GM12878 (cell line): Measurements from ENCODE around the gene CDKL1. TPM values are rescaled to one million over a fixed set of nuclear protein-coding genes. Genes with fewer than 3 reads are reported as not detected.
A peak's percentile ranks its signal among the peaks of the same experiment; 100 is the strongest.

Experiments
- ATAC-seq: fragments of 200-7000 bp; cut with Tn5 transposase; 3 replicates; pipeline ENCODE4 v1.9.1; 2020; ENCODE audit warnings: mild to moderate bottlenecking, moderate library complexity
- BruUV-seq: library from RNA; stranded (reverse); fragments of 400-500 nt; replicated peaks from 2 replicates; lab custom pipeline; 2021; lab: Mats Ljungman, UMichigan
- CTCF ChIA-PET: fragments of 300-600 bp; sonication (Branson Sonifier 250); formaldehyde crosslinking; extraction: SDS; loops from one replicate; lab custom pipeline; 2021; ENCODE audit warnings: inconsistent platforms; lab: Yijun Ruan, JAX
- POLR2A ChIA-PET: fragments of 350-600 bp; formaldehyde crosslinking; extraction: SDS; loops from one replicate; lab custom pipeline; 2021; ENCODE audit warnings: inconsistent platforms; lab: Charles Lee
- RAD21 ChIA-PET: fragments of 300-600 bp; sonication (Branson Sonifier 250); formaldehyde crosslinking; loops from one replicate; lab custom pipeline; 2023; ENCODE audit warnings: antibody characterized with exemption; ENCODE audit not compliant: unreplicated experiment; lab: Charles Lee
- SMC1A ChIA-PET: fragments of 300-600 bp; sonication (Branson Sonifier 250); formaldehyde crosslinking; loops from one replicate; lab custom pipeline; 2023; ENCODE audit not compliant: unreplicated experiment, uncharacterized antibody; lab: Charles Lee
- DNase-seq: peaks from one replicate; pipeline ENCODE4 v3.0.0-alpha.2; 2011; ENCODE audit warnings: low read depth, low spot score
- FAIRE-seq: peaks from 3 replicates; lab custom pipeline; 2011; peaks lifted over from hg19 to GRCh38; lab: Jason Lieb, UNC
- H2AFZ ChIP-seq: 2 replicates; pipeline ENCODE4 v1.6.0; 2011; ENCODE audit warnings: low read depth, low read length, control low read depth; ENCODE audit not compliant: control insufficient read depth
- H3K27ac ChIP-seq: 2 replicates; pipeline ENCODE4 v1.5.1; 2011; ENCODE audit warnings: control low read depth; ENCODE audit not compliant: control insufficient read depth, insufficient read depth
- H3K27me3 ChIP-seq, 2 experiments: replicated peaks in 1 of 2; 2 replicates each; pipeline versions ENCODE4 v1.6.0 to v1.6.1; 2011; ENCODE audit warnings: low read length in 1 of 2; ENCODE audit not compliant: control insufficient read depth in 2 of 2, insufficient read depth in 2 of 2
- H3K36me3 ChIP-seq, 2 experiments: 2 replicates each; pipeline ENCODE4 v1.5.1; 2011; ENCODE audit warnings: low read length in 1 of 2; ENCODE audit not compliant: control insufficient read depth in 2 of 2, insufficient read depth in 2 of 2
- H3K4me1 ChIP-seq: 2 replicates; pipeline ENCODE4 v1.6.1; 2011; ENCODE audit warnings: mild to moderate bottlenecking, low read length, moderate library complexity, mixed read lengths; ENCODE audit not compliant: control insufficient read depth, insufficient read depth
- H3K4me2 ChIP-seq: 2 replicates; pipeline ENCODE4 v1.6.0; 2011; ENCODE audit warnings: control low read depth; ENCODE audit not compliant: control insufficient read depth, insufficient read depth
- H3K4me3 ChIP-seq: fragments of 200-600 bp; sonication (generic); 2 replicates; pipeline ENCODE4 v1.5.1; 2016
- H3K79me2 ChIP-seq: 2 replicates; pipeline ENCODE4 v1.6.0; 2011; ENCODE audit warnings: low read length; ENCODE audit not compliant: control insufficient read depth, insufficient read depth
- H3K9ac ChIP-seq: 2 replicates; pipeline ENCODE4 v1.8.0; 2011; ENCODE audit warnings: low read length, control low read depth, mixed read lengths; ENCODE audit not compliant: control insufficient read depth, insufficient read depth
- H3K9me3 ChIP-seq: replicated peaks from 3 replicates; pipeline ENCODE4 v1.5.1; 2011; ENCODE audit warnings: mild to moderate bottlenecking, low read length; ENCODE audit not compliant: control insufficient read depth, insufficient read depth
- H4K20me1 ChIP-seq: 2 replicates; pipeline ENCODE4 v1.6.0; 2011; ENCODE audit not compliant: control insufficient read depth, insufficient read depth
- BACH1 ChIP-seq: fragments of 450-650 bp; IDR thresholded peaks from 2 replicates; pipeline ENCODE4 v1.6.1; 2017; ENCODE audit warnings: mild to moderate bottlenecking, borderline replicate concordance
- BCL11A ChIP-seq: IDR thresholded peaks from 2 replicates; pipeline ENCODE4 v1.6.1; 2011; ENCODE audit warnings: low read depth, low read length
- ETV6 ChIP-seq, 2 experiments: fragments of 450-650 bp in 1 of 2; IDR thresholded peaks in 1 of 2; conservative IDR thresholded peaks in 1 of 2; 2 replicates each; pipeline ENCODE4 v1.6.1; 2014; ENCODE audit warnings: antibody characterized with exemption in 1 of 2, borderline replicate concordance in 1 of 2, low read depth in 1 of 2, mild to moderate bottlenecking in 1 of 2, moderate library complexity in 1 of 2
- HCFC1 ChIP-seq: fragments of 150-350 bp; IDR thresholded peaks from 2 replicates; pipeline ENCODE4 v1.6.1; 2014; ENCODE audit warnings: low read length
- MYB ChIP-seq: fragments of 150-350 bp; IDR thresholded peaks from 2 replicates; pipeline ENCODE4 v1.6.1; 2014; ENCODE audit warnings: mild to moderate bottlenecking, low read depth, low read length, borderline replicate concordance
- NKRF ChIP-seq: fragments of 450-650 bp; conservative IDR thresholded peaks from 2 replicates; pipeline ENCODE4 v1.6.1; 2017; ENCODE audit warnings: mild to moderate bottlenecking, moderate library complexity
- RAD51 ChIP-seq: fragments of 450-650 bp; IDR thresholded peaks from 2 replicates; pipeline ENCODE4 v1.6.1; 2016; ENCODE audit warnings: moderate library complexity, mild to moderate bottlenecking, inconsistent platforms
- SMC3 ChIP-seq: IDR thresholded peaks from 2 replicates; pipeline ENCODE4 v1.6.1; 2011; ENCODE audit warnings: low read length, improper control_type of control experiment, borderline replicate concordance
- TCF7 ChIP-seq: IDR thresholded peaks from 2 replicates; pipeline ENCODE4 v1.6.1; 2014; ENCODE audit warnings: antibody characterized with exemption, borderline replicate concordance
- ZBED1 ChIP-seq: IDR thresholded peaks from 2 replicates; pipeline ENCODE4 v1.6.1; 2016; ENCODE audit warnings: borderline replicate concordance
- ZNF384 ChIP-seq: IDR thresholded peaks from 2 replicates; pipeline ENCODE4 v1.6.1; 2012; ENCODE audit warnings: low read depth, mild to moderate bottlenecking, low read length, improper control_type of control experiment, borderline replicate concordance
- ZNF592 ChIP-seq: fragments of 450-650 bp; IDR thresholded peaks from 2 replicates; pipeline ENCODE4 v1.6.1; 2017; ENCODE audit warnings: mild to moderate bottlenecking, moderate library complexity
- ZSCAN29 ChIP-seq: fragments of 450-650 bp; IDR thresholded peaks from 2 replicates; pipeline ENCODE4 v1.6.1; 2017; ENCODE audit warnings: mild to moderate bottlenecking, moderate library complexity
- WGBS: methylation state at CpG from one replicate; pipeline ENCODE4 v1.1.6; 2016; ENCODE audit warnings: low lambda C conversion rate; ENCODE audit not compliant: insufficient replicate concordance, insufficient coverage; ENCODE audit errors: missing lambda C conversion rate; 5-methylcytosine and 5-hydroxymethylcytosine counted together
- in situ Hi-C: fragments of 300-500 bp; cut with MboI; formaldehyde crosslinking; loops from 9 replicates; pipeline ENCODE4 v1.14.3; 2018; ENCODE audit warnings: mixed read lengths
- intact Hi-C: fragments of 100-400 bp; cut with micrococcal nuclease; formaldehyde crosslinking; loops from one replicate; pipeline ENCODE4 v1.14.2; 2022; ENCODE audit not compliant: unreplicated experiment
- polyA plus RNA-seq, 11 experiments: library from polyadenylated mRNA; depleted of rRNA in 4 of 11; unstranded in 6 of 11; stranded (reverse) in 5 of 11; fragments of >200 nt; fragmentation: Nextera tagmentation in 4 of 11; fragmentation: Illumina TruSeq in 1 of 11; extraction: Ambion mirVana in 4 of 11; extraction: Trizol in 1 of 11; gene quantifications; 1 replicate in 1 of 11; 2 replicates in 10 of 11; pipeline versions ENCODE4 v1.2.1 to v1.2.3, GENCODE V29; 2011 to 2016; ENCODE audit warnings: inconsistent platforms in 2 of 11, missing spikeins in 2 of 11, low read depth in 1 of 11
- total RNA-seq, 4 experiments: library from RNA; depleted of rRNA in 3 of 4; stranded (reverse); fragments of >200 nt in 3 of 4; fragmentation: Illumina TruSeq in 1 of 4; extraction: Trizol in 1 of 4; gene quantifications; 2 replicates each; pipeline versions ENCODE4 v1.2.1 to v1.2.3, GENCODE V29; 2013 to 2021
- TF ChIP-seq, protein P1 (sequence below): IDR thresholded peaks from 2 replicates; pipeline ENCODE4 v1.6.1; 2011; ENCODE audit warnings: mild to moderate bottlenecking, low read depth, low read length, moderate library complexity; ENCODE audit not compliant: insufficient replicate concordance

The CDKL1 gene
- total and polyA plus RNA-seq, 10 of the 15 experiments (the other 5 are each of a cell fraction or from before 2014, with no cell fraction given): 9.0 to 19.0 (median 11.1) TPM

GRCh38 chr14:50308363-50308915, 88.2 kb downstream of the CDKL1 start (continued):
- TF ChIP-seq, protein P1, sequence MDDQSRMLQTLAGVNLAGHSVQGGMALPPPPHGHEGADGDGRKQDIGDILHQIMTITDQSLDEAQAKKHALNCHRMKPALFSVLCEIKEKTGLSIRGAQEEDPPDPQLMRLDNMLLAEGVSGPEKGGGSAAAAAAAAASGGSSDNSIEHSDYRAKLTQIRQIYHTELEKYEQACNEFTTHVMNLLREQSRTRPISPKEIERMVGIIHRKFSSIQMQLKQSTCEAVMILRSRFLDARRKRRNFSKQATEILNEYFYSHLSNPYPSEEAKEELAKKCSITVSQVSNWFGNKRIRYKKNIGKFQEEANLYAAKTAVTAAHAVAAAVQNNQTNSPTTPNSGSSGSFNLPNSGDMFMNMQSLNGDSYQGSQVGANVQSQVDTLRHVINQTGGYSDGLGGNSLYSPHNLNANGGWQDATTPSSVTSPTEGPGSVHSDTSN: no peak
- TF ChIP-seq BACH1: no peak

DNA sequence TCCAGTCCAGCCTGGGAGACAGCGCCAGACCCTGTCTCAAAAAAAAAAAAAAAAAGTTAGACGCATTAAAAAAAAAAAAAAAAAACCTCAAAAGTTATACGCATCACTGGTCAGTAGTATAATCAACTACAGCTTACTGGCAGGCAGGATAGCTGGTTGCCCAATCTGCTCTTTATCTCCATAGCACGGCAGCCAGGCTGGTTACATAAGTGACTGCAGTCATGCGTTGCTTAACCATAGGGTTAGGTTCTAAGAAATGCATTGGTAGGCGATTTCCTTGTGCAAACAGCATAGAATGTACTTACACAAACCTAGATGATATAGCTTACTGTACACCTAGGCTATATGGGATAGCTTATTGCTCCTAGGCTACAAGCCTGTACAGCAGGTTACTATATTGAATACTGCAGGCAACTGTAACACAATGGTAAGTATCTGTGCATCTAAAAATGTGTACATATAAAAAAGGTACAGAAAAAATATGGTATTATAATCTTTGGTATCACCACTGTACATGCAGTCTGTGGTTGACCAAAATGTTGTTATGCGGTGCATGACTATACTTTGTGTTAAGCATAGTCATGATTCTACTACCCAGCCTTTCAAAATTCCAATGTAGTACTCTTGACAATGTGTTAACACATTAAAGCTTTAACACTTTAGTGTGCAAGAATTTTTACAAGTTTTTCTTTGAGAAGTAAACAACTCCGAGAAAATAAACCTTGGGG, 92.8 kb downstream of the CDKL1 start:
- H3K9me3 ChIP-seq: no peaks in the 10 kb centered on the region
- no peaks in the 10 kb centered on the region for H3K27me3 ChIP-seq
- peaks cover 0 to 2% of the 10 kb centered on the region in 2 experiments; a peak in 1 of 4 replicates for H3K36me3 ChIP-seq
- no peak overlapping the region for H3K4me2 ChIP-seq
- FAIRE-seq: no peak
- TF ChIP-seq SMC3 (no peak), ZNF592 (no peak), NKRF (no peak), MYB (no peak), RAD51 (no peak), ZNF384 (no peak), ZSCAN29 (no peak), ZBED1 (no peak), TCF7 (no peak), HCFC1 (no peak), ETV6 (conservative IDR thresholded peaks at IDR 0.05 in 1 of 2, IDR thresholded peaks at IDR 0.05 in 1 of 2; ENCODE audit: borderline replicate concordance in 1 of 2, low read depth in 1 of 2) (no peak), BACH1 (no peak), BCL11A (no peak)
- TF ChIP-seq, all 136 proteins: peak for 0
- CTCF ChIA-PET: interaction anchor here (0.6 to 2.1 kb wide), 2 partner anchors 16 to 429 kb away, joined by 3 to 11 read pairs; no protein-coding TSS in a partner anchor
- no peaks in the 10 kb centered on the region for H4K20me1 ChIP-seq
- intact Hi-C loops: no loop called here
- ATAC-seq (peak; percentile 52), DNase-seq (no peak)
- H3K4me1 ChIP-seq: no peaks in the 10 kb centered on the region
- SMC1A ChIA-PET: interaction anchor here (0.6 kb wide), 1 partner anchor 14 kb away, joined by 4 read pairs; no protein-coding TSS in a partner anchor
- H3K79me2 ChIP-seq: no peaks in the 10 kb centered on the region
- in situ Hi-C loops: no loop called here
- RAD21 ChIA-PET: no interaction called here
- H3K9ac ChIP-seq: no peak overlapping the region
- BruUV-seq: no TSS peak
- no peak overlapping the region for H3K27ac ChIP-seq
- H3K4me3 ChIP-seq: no peak overlapping the region
- H2AFZ ChIP-seq: no peak overlapping the region
- POLR2A ChIA-PET: interaction anchor here (0.6 kb wide), 1 partner anchor 9 kb away, joined by 7 read pairs; no protein-coding TSS in a partner anchor
- 62% methylated on average over 8 of the region's 8 CpGs for WGBS
